Neuronal stem cell (in vitro differentiated cells): ENCODE data around the gene TPSG1.
A peak's percentile ranks its signal among the peaks of the same experiment; 100 is the strongest.

Experiments used
- DNase-seq: peaks from one replicate; pipeline ENCODE4 v3.0.0-alpha.2; 2013; ENCODE audit warnings: low spot score
- H2AFZ ChIP-seq: one replicate; pipeline ENCODE4 v1.6.1; 2013; ENCODE audit warnings: mild to moderate bottlenecking, low read length, inconsistent platforms
- H2AK5ac ChIP-seq: 2 replicates; pipeline ENCODE4 v1.6.1; 2013; ENCODE audit warnings: low read depth, mild to moderate bottlenecking, inconsistent platforms, low read length, moderate library complexity, mixed read lengths
- H2BK120ac ChIP-seq: 2 replicates; pipeline ENCODE4 v1.6.1; 2013; ENCODE audit warnings: low read depth, mild to moderate bottlenecking, inconsistent platforms, low read length, moderate library complexity, mixed read lengths
- H2BK12ac ChIP-seq: one replicate; pipeline ENCODE4 v1.6.1; 2013; ENCODE audit warnings: low read length, inconsistent platforms
- H2BK15ac ChIP-seq: 2 replicates; pipeline ENCODE4 v1.6.1; 2013; ENCODE audit warnings: mild to moderate bottlenecking, low read length, inconsistent platforms, mixed read lengths
- H2BK5ac ChIP-seq: one replicate; pipeline ENCODE4 v1.6.1; 2013; ENCODE audit warnings: inconsistent platforms, mild to moderate bottlenecking, low read length, moderate library complexity
- H3K14ac ChIP-seq: one replicate; pipeline ENCODE4 v1.6.1; 2013; ENCODE audit warnings: low read length, inconsistent platforms
- H3K18ac ChIP-seq: 2 replicates; pipeline ENCODE4 v1.6.1; 2013; ENCODE audit warnings: low read length, inconsistent platforms
- H3K23ac ChIP-seq: 2 replicates; pipeline ENCODE4 v1.6.1; 2013; ENCODE audit warnings: low read depth, mild to moderate bottlenecking, mixed read lengths, low read length, inconsistent platforms; ENCODE audit not compliant: poor library complexity
- H3K27ac ChIP-seq: replicated peaks from 3 replicates; pipeline ENCODE4 v1.5.1; 2013; ENCODE audit warnings: low read length, inconsistent platforms
- H3K27me3 ChIP-seq, 3 experiments: 2 replicates each; pipeline ENCODE4 v1.6.1; 2013; ENCODE audit warnings: low read length in 3 of 3, mild to moderate bottlenecking in 2 of 3, inconsistent platforms in 1 of 3, low read depth in 1 of 3, mixed read lengths in 1 of 3, moderate library complexity in 1 of 3; ENCODE audit not compliant: control insufficient read depth in 3 of 3, insufficient read depth in 3 of 3
- H3K36me3 ChIP-seq, 2 donors: replicated peaks in 1 of 2; 2 replicates each; pipeline ENCODE4 v1.6.1; 2013; ENCODE audit warnings: low read length in 2 of 2; ENCODE audit not compliant: control insufficient read depth in 2 of 2, insufficient read depth in 2 of 2
- H3K4ac ChIP-seq: 2 replicates; pipeline ENCODE4 v1.6.1; 2013; ENCODE audit warnings: inconsistent platforms, mild to moderate bottlenecking, low read length, moderate library complexity
- H3K4me1 ChIP-seq, 2 donors: 1 replicate in 1 of 2; 2 replicates in 1 of 2; pipeline ENCODE4 v1.6.1; 2013; ENCODE audit warnings: low read length in 2 of 2, low read depth in 1 of 2; ENCODE audit not compliant: control insufficient read depth in 2 of 2, insufficient read depth in 1 of 2
- H3K4me2 ChIP-seq: one replicate; pipeline ENCODE4 v1.6.1; 2013; ENCODE audit warnings: mild to moderate bottlenecking, low read length, inconsistent platforms; ENCODE audit not compliant: insufficient read depth, poor library complexity, severe bottlenecking
- H3K4me3 ChIP-seq, 2 donors: 2 replicates each; pipeline ENCODE4 v1.5.1; 2013; ENCODE audit warnings: low read length in 2 of 2, mild to moderate bottlenecking in 2 of 2, inconsistent platforms in 1 of 2, moderate library complexity in 1 of 2
- H3K79me1 ChIP-seq: one replicate; pipeline ENCODE4 v1.6.1; 2013; ENCODE audit warnings: low read depth, mild to moderate bottlenecking, inconsistent platforms, low read length, moderate library complexity
- H3K9ac ChIP-seq: one replicate; pipeline ENCODE4 v1.6.1; 2013; ENCODE audit warnings: mild to moderate bottlenecking, low read depth, low read length, inconsistent platforms; ENCODE audit not compliant: poor library complexity
- H3K9me3 ChIP-seq, 2 donors: replicated peaks in 1 of 2; 2 replicates each; pipeline versions ENCODE3 to v1.6.1; 2013; ENCODE audit warnings: low read length in 2 of 2, mild to moderate bottlenecking in 2 of 2, inconsistent platforms in 1 of 2, low read depth in 1 of 2, mixed read lengths in 1 of 2, moderate library complexity in 1 of 2; ENCODE audit not compliant: control insufficient read depth in 2 of 2, insufficient read depth in 1 of 2
- H4K8ac ChIP-seq: one replicate; pipeline ENCODE4 v1.6.1; 2013; ENCODE audit warnings: low read depth, mild to moderate bottlenecking, inconsistent platforms, low read length, moderate library complexity
- H4K91ac ChIP-seq: one replicate; pipeline ENCODE4 v1.6.1; 2013; ENCODE audit warnings: low read length, low read depth, mild to moderate bottlenecking, inconsistent platforms; ENCODE audit not compliant: poor library complexity
- WGBS, 2 donors: extraction: QIAGEN DNeasy Blood & Tissue Kit; methylation state at CpG; one replicate each; pipeline ENCODE4 v1.1.7; 2013; ENCODE audit warnings: missing lambda C conversion rate in 2 of 2, mixed read lengths in 1 of 2; ENCODE audit not compliant: insufficient read length in 2 of 2, insufficient replicate concordance in 1 of 2; ENCODE audit errors: extremely low coverage in 2 of 2; 5-methylcytosine and 5-hydroxymethylcytosine counted together

The TPSG1 gene

DNA sequence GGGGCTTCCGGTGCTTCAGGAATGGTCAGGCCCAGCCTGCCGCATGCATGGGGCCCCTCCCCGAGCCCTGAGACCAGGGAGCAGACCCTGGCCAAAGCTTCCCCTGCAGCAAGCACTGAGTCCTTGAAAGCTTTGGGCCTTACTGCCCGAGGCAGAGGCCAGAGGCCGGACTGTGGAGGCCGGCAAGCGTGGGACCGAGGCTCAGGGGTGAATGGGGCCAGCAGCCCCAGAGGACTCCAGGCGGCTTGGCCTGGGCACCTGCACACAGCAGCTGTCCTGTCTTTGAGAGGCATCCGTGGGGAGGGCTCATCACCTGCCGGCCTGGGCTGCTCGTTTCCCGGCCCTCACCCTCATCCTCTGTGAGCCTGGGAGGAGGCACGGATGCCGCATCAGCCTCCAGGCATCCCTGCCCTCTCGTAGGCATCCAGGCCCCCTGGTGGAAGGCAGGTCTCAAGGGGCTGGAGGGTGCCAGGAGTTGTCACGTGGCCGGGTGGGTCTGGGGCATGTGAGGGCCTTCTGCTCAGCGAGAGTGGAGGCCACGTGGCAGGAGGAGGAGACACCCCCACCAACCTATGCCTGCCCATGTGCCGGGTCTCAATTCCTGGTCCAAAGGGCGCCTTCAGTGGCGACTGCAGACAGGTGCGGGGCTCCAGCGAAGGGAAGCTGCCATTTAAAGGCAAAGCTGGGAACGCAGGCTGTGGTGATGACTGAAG, 40.8 kb downstream of the TPSG1 start:
- peak overlapping the region; percentile 82 for H2BK5ac ChIP-seq
- H3K4ac ChIP-seq: no peak overlapping the region
- no CpG with 5 or more reads among the region's 26 CpGs for WGBS, 2 donors
- peaks cover 17 to 20% of the 10 kb centered on the region in 2 donors for H3K4me1 ChIP-seq
- H3K36me3 ChIP-seq: peaks cover 0 to 10% of the 10 kb centered on the region in 2 donors
- peaks cover 39% of the 10 kb centered on the region for H3K79me1 ChIP-seq
- no peak overlapping the region for H3K27ac ChIP-seq
- peak overlapping the region; percentile 63 for H2BK12ac ChIP-seq
- H3K14ac ChIP-seq: peak overlapping the region; percentile 21
- H4K91ac ChIP-seq: no peak overlapping the region
- H3K4me2 ChIP-seq: no peak overlapping the region
- H3K27me3 ChIP-seq: no peaks in the 10 kb centered on the region
- no peak overlapping the region for H3K9ac ChIP-seq
- H2BK120ac ChIP-seq: no peak overlapping the region
- no peaks in the 10 kb centered on the region for H3K9me3 ChIP-seq
- H2BK15ac ChIP-seq: peak overlapping the region; percentile 55
- H3K23ac ChIP-seq: no peak overlapping the region
- no peak overlapping the region for H3K4me3 ChIP-seq
- H3K18ac ChIP-seq: peak overlapping the region; percentile 48
- no peak for DNase-seq
- H4K8ac ChIP-seq: no peak overlapping the region
- H2AFZ ChIP-seq: no peak overlapping the region
- H2AK5ac ChIP-seq: peak overlapping the region; percentile 44

DNA sequence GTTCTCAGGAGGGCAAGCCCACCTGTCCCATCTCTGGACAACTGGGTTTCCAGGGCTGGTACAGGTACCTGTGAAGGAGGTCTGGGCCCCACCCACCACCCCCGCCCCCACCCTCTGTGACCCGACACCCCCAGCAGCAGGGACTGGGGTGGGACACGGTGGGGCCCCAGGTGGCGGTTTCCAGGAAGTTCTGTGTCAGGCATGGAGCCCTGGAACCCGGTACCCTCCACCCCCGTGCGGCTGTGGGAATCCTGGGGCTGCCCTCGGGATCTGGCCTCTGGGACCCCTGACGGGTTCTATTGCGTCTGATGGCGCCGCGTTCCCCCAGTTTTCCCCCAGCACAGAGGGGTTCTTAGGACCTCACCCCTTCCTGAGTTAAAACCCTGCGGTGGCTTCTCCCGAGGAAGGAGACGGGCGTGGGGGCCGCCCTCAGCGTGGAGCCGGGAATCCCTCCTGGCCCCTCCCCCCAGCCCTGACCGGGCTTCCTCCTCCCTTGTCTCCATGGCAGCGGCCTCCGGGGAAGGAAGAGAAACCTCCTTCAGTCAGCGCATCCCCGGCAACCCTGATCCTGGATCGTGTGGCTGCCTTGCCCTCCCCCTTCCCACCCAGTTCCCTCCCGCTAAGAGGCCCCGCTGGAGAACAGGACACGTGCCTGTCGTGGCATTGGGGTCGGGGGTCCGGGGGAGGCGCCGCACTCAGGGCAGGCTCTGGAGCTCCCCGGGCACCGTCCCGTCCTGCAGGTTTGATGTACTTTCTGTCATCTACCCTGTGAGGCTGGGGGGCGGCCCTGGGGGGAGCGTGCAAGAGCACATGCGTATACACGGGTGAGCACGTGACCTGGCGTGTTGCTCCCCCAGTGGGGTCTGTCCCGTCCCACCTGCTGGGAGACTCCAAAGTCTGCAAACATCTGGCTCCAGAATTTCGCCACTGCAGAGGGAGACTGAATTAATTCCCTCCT, 41.8 kb downstream of the TPSG1 start:
- Histone ChIP-seq H3K36me3 (peaks cover 0 to 10% of the 10 kb centered on the region in 2 donors), H3K18ac (peak overlapping the region; percentile 85), H3K9me3 (no peaks in the 10 kb centered on the region), H3K23ac (peak overlapping the region; percentile 43), H3K79me1 (peaks cover 36% of the 10 kb centered on the region), H2AK5ac (peak overlapping the region; percentile 75), H3K14ac (peak overlapping the region; percentile 56), H4K8ac (peak overlapping the region; percentile 17), H3K4me1 (peaks cover 17 to 20% of the 10 kb centered on the region in 2 donors), H3K27me3 (no peaks in the 10 kb centered on the region), H3K27ac (no peak overlapping the region), H2BK5ac (peak overlapping the region; percentile 82), H3K4me3 (no peak overlapping the region), H3K4ac (no peak overlapping the region), H2AFZ (no peak overlapping the region), H2BK120ac (peak overlapping the region; percentile 94), H3K4me2 (peak overlapping the region; percentile 18), H3K9ac (no peak overlapping the region), H4K91ac (peak overlapping the region; percentile 43), H2BK12ac (peak overlapping the region; percentile 58), H2BK15ac (no peak overlapping the region)
- no peak for DNase-seq
- WGBS, 2 donors: no CpG with 5 or more reads among the region's 45 CpGs

DNA sequence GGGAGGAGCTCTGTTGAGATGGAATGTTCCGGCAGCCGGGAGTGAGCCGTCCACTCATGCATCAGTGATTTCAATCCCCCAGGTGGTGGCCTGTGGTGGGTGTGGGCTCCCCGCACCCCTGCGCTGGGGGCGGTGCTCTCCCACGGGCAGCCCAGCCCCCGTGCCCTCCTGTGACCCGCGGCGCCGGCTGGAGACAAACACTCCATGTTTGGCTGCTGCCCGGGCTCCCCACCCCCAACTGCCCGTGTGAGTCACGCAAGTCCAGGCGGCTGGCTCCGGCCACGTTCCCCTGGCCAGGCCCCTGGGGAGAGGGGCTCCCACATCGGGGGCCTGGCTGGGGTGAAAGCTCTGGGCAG, 42.8 kb downstream of the TPSG1 start:
- H2BK120ac ChIP-seq: peak overlapping the region; percentile 94
- H3K9ac ChIP-seq: peak overlapping the region; percentile 60
- H4K8ac ChIP-seq: no peak overlapping the region
- no CpG with 5 or more reads among the region's 19 CpGs for WGBS, 2 donors
- H3K27ac ChIP-seq: peak overlapping the region; percentile 71
- no peak overlapping the region for H3K4me2 ChIP-seq
- peak overlapping the region; percentile 43 for H4K91ac ChIP-seq
- peak overlapping the region; percentile 56 for H2AK5ac ChIP-seq
- H2AFZ ChIP-seq: no peak overlapping the region
- H3K79me1 ChIP-seq: peaks cover 34% of the 10 kb centered on the region
- peaks cover 0 to 10% of the 10 kb centered on the region in 2 donors for H3K36me3 ChIP-seq
- no peak for DNase-seq
- H3K23ac ChIP-seq: no peak overlapping the region
- H3K27me3 ChIP-seq: no peaks in the 10 kb centered on the region
- no peak overlapping the region for H3K4me3 ChIP-seq
- H3K4ac ChIP-seq: no peak overlapping the region
- H2BK15ac ChIP-seq: no peak overlapping the region
- peak overlapping the region; percentile 82 for H2BK5ac ChIP-seq
- H3K4me1 ChIP-seq: peaks cover 17 to 20% of the 10 kb centered on the region in 2 donors
- H3K18ac ChIP-seq: peak overlapping the region; percentile 85
- H3K9me3 ChIP-seq: no peaks in the 10 kb centered on the region
- H3K14ac ChIP-seq: no peak overlapping the region
- H2BK12ac ChIP-seq: peak overlapping the region; percentile 30
